ENCODE results near the gene SCN1B.
"Not testable (repeated sequence)": the region's sequence is repeated elsewhere in the genome, so short reads cannot be mapped to it uniquely, and the experiment has no call there.

The SCN1B gene

GRCh38 chr19:35025969-35026368 is 4.3 kb upstream of the SCN1B start:
- TF ChIP-seq, protein P1, sequence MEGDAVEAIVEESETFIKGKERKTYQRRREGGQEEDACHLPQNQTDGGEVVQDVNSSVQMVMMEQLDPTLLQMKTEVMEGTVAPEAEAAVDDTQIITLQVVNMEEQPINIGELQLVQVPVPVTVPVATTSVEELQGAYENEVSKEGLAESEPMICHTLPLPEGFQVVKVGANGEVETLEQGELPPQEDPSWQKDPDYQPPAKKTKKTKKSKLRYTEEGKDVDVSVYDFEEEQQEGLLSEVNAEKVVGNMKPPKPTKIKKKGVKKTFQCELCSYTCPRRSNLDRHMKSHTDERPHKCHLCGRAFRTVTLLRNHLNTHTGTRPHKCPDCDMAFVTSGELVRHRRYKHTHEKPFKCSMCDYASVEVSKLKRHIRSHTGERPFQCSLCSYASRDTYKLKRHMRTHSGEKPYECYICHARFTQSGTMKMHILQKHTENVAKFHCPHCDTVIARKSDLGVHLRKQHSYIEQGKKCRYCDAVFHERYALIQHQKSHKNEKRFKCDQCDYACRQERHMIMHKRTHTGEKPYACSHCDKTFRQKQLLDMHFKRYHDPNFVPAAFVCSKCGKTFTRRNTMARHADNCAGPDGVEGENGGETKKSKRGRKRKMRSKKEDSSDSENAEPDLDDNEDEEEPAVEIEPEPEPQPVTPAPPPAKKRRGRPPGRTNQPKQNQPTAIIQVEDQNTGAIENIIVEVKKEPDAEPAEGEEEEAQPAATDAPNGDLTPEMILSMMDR (IDR thresholded peaks at IDR 0.05; ENCODE audit: extremely low read depth, missing control alignments) = no peak
- no peak for DNase-seq (ENCODE audit: low spot score)

- TF ChIP-seq, protein P1 (IDR thresholded peaks at IDR 0.05; ENCODE audit: extremely low read depth, missing control alignments) = no peak
Measured at GRCh38 chr19:35026418-35026817, 3.9 kb upstream of the SCN1B start.

DNA sequence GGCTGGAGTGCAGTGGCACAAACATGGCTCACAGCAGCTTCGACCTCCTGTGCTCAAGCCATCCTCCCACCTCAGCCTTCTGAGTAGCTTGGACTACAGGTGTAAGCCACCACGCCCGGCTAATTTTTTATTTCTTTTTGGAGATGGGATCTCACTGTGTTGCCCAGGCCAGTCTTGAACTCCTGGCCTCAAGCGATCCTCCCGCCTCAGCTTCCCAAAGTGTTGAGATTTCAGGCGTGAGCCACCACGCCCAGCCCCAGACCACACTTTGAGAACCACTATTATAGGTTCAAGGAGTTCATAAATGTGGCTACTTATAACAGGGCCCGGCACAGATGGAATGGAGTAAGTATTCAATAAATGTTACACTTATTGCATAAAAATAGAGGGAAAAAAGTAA is 3.3 kb upstream of the SCN1B start:
- TF ChIP-seq, protein P1 (IDR thresholded peaks at IDR 0.05; ENCODE audit: extremely low read depth, missing control alignments) = no peak
- no peak for DNase-seq (ENCODE audit: low spot score)

More at GRCh38 chr19:35026418-35026817, 3.9 kb upstream of the SCN1B start:
- DNase-seq (ENCODE audit: low spot score) = no peak

DNA sequence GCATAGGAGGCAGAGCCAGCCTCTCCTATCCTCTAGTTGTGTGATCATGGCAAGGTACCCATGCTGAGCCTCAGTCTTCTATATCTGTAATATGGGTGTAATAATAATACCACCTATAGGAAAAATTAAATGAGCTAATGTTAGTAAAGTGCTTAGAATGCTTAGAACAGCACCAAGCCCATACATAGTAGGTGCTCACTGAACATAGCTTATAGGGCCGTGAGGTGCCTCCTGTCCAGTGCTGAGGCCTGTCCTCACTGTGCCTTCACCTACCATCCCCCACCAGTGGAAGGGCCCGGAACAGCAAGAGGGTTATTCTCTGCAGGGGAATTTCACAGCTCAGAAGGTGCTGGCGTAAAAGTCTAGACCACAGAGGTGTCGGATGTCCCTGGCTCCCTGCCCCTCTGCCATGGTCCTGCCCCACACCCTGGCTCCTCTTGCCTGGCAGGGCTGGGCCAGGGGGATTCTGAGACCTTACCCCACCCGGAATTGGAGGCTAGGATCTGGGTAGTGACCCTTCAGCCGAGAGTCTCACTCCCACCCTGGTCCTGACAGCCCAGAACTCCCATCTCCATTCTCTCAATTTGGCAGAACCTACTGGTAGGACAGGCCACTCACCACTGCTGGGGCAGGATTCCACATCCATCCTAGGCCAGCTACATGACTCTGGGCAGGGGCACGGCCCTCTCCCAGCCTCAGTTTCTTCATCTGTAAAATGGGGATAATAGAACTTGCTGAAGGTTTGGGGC is 2.2 kb upstream of the SCN1B start:
- TF ChIP-seq, protein P1 (IDR thresholded peaks at IDR 0.05; ENCODE audit: extremely low read depth, missing control alignments) = no peak
- no peak for DNase-seq (ENCODE audit: low spot score)

DNA sequence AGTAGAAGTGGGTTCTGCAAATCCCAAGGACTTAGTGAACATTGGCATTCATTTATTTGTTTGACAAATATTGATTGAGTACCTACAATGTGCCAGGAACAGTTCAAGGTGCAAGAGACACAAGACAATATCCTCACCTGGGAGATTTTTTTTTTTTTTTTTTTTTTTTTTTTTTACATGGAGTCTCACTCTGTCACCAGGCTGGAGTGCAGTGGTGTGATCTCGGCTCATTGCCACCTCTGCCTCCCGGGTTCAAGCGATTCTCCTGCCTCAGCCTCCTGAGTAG is 1.7 kb upstream of the SCN1B start:
- not testable (repeated sequence) for DNase-seq (ENCODE audit: low spot score)

DNA sequence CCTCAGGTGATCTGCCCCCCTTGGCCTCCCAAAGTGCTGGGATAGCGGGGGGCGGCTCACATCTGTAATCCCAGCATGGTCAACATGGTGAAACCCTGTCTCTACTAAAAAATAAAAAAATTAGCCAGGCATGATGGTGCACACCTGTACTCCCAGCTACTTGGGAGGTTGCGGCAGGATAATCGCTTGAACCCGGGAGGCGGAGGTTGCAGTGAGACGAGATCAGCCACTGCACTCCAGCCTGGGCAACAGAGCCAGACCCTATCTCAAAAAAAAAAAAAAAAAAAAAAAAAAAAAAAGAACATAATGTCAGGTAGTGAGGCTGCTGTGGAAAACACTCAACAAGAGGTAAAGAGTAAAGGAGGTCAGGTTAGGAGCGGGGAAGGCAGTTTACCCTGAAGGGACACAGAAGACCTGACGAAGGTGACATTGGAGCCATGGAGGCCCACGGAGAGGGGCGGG is 964 bp upstream of the SCN1B start:
- DNase-seq (ENCODE audit: low spot score) = not testable (repeated sequence)

GRCh38 chr19:35029737-35030256 is 473 bp upstream of the SCN1B start:
- DNase-seq (ENCODE audit: low spot score) = no peak
- TF ChIP-seq, protein P1 (IDR thresholded peaks at IDR 0.05; ENCODE audit: extremely low read depth, missing control alignments) = no peak

GRCh38 chr19:35031072-35031881 is 1.0 kb downstream of the SCN1B start:
- TF ChIP-seq, protein P1 (IDR thresholded peaks at IDR 0.05; ENCODE audit: extremely low read depth, missing control alignments) = no peak
- DNase-seq (ENCODE audit: low spot score) = no peak

Data from GM20000 (cell line).